ENCODE data around the gene DGKB. TPM values are rescaled to one million over a fixed set of nuclear protein-coding genes. Genes with fewer than 3 reads are reported as not detected.

Gene DGKB
- total RNA-seq, 1 donor from 2014 or later: 3.4 TPM

DNA sequence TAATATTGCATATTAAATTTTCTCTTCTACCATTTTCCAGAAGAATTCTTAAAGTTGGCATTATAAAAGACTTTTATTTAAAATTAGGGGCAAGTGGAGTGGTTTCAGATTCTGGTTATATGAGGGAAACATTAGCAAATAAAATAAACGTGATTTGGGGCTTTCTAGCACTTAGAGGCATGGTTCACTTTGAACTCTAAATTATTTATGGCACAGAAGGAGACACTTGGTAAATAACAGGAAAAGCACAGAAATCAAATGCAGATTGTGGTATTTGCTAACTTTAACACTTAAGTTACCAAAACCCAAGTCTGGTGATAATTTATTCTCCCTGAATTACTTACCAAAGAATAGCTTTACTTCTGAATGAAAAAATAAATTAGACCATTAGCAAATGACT is 778.6 kb downstream of the DGKB start:
- TF ChIP-seq, protein P1, sequence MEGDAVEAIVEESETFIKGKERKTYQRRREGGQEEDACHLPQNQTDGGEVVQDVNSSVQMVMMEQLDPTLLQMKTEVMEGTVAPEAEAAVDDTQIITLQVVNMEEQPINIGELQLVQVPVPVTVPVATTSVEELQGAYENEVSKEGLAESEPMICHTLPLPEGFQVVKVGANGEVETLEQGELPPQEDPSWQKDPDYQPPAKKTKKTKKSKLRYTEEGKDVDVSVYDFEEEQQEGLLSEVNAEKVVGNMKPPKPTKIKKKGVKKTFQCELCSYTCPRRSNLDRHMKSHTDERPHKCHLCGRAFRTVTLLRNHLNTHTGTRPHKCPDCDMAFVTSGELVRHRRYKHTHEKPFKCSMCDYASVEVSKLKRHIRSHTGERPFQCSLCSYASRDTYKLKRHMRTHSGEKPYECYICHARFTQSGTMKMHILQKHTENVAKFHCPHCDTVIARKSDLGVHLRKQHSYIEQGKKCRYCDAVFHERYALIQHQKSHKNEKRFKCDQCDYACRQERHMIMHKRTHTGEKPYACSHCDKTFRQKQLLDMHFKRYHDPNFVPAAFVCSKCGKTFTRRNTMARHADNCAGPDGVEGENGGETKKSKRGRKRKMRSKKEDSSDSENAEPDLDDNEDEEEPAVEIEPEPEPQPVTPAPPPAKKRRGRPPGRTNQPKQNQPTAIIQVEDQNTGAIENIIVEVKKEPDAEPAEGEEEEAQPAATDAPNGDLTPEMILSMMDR (conservative IDR thresholded peaks at IDR 0.05): no peak
- DNase-seq (ENCODE audit: extremely low spot score, unreplicated experiment): no peak

DNA sequence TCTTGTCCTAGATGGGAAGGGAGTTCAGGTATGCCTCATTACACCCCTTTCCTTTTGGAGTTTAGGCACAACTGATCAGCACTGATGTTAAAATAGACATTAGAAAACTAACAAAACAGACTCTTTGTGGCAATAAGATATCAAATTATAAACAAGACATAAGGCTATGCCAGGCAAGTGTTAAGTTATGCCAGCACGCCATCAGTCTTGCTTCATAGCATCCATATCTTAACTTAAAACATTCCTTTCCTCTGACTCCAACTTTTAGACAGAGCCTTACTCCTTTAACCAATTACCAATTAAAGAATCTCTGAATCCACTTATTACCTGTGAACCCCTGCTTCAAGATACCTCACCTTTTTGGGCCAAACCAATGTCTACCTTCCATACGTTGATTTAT is 786.9 kb downstream of the DGKB start:
- Mint-ChIP-seq H3K27ac (no peak overlapping the region), H3K4me1 (ENCODE audit: unreplicated experiment) (peaks cover 4% of the 10 kb centered on the region), H3K36me3 (no peaks in the 10 kb centered on the region), H3K4me3 (no peak overlapping the region), H3K27me3 (no peaks in the 10 kb centered on the region), H3K9me3 (no peaks in the 10 kb centered on the region)
- TF ChIP-seq, protein P1 (conservative IDR thresholded peaks at IDR 0.05): no peak
- no peak for DNase-seq (ENCODE audit: extremely low spot score, unreplicated experiment)

More for the DNA sequence above, 778.6 kb downstream of the DGKB start:
- Mint-ChIP-seq H3K27me3 (no peaks in the 10 kb centered on the region), H3K36me3 (no peaks in the 10 kb centered on the region), H3K9me3 (no peaks in the 10 kb centered on the region), H3K27ac (no peak overlapping the region), H3K4me3 (no peak overlapping the region), H3K4me1 (ENCODE audit: unreplicated experiment) (peaks cover 4% of the 10 kb centered on the region)

DNA sequence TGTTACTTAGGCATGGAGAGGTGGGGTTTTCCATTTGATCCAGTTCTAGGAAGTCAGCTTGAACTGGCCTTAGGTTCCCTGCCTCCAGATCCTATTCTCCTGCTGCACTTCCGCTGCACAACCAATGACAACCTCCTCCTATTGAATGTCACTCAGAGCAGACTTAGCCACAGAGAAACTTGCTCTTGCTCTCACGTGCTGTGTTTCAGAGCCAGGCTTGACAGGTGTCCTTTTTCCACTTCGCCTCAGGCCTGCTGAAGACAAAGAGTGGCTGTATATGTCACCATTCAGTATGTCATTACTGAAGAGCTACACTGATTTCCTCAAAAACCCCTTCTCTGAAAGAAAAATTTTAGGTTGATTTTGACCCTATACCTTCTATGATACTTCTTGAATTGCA is 797.7 kb downstream of the DGKB start:
- Mint-ChIP-seq H3K36me3 (no peaks in the 10 kb centered on the region), H3K4me1 (ENCODE audit: unreplicated experiment) (no peaks in the 10 kb centered on the region), H3K4me3 (no peak overlapping the region), H3K9me3 (no peaks in the 10 kb centered on the region), H3K27me3 (no peaks in the 10 kb centered on the region), H3K27ac (no peak overlapping the region)
- TF ChIP-seq, protein P1 (conservative IDR thresholded peaks at IDR 0.05): no peak
- DNase-seq (ENCODE audit: extremely low spot score, unreplicated experiment): no peak

DNA sequence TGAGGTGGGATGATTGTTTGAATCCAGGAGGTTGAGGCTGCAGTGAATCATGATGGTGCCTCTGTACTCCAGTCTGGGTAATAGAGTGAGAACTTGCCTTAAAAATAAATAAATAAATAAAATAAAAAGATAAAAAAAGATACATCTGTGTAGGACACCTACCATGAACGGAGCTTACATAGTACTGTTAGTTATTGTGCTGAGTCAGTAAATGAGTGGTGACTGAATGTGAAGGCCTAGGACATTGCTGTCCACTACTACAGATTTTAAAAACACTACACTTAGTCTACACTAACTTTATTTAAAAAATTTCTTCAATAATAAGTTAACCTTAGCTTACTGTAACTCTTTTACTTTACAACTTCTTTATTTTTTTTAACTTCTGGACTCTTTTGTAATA is 806.4 kb downstream of the DGKB start:
- H3K36me3 Mint-ChIP-seq: no peaks in the 10 kb centered on the region
- no peak overlapping the region for H3K27ac Mint-ChIP-seq
- no peaks in the 10 kb centered on the region for H3K9me3 Mint-ChIP-seq
- no peak for DNase-seq (ENCODE audit: extremely low spot score, unreplicated experiment)
- H3K27me3 Mint-ChIP-seq: peaks cover 2% of the 10 kb centered on the region
- TF ChIP-seq, protein P1 (conservative IDR thresholded peaks at IDR 0.05): no peak
- H3K4me3 Mint-ChIP-seq: no peak overlapping the region
- H3K4me1 Mint-ChIP-seq (ENCODE audit: unreplicated experiment): no peaks in the 10 kb centered on the region

DNA sequence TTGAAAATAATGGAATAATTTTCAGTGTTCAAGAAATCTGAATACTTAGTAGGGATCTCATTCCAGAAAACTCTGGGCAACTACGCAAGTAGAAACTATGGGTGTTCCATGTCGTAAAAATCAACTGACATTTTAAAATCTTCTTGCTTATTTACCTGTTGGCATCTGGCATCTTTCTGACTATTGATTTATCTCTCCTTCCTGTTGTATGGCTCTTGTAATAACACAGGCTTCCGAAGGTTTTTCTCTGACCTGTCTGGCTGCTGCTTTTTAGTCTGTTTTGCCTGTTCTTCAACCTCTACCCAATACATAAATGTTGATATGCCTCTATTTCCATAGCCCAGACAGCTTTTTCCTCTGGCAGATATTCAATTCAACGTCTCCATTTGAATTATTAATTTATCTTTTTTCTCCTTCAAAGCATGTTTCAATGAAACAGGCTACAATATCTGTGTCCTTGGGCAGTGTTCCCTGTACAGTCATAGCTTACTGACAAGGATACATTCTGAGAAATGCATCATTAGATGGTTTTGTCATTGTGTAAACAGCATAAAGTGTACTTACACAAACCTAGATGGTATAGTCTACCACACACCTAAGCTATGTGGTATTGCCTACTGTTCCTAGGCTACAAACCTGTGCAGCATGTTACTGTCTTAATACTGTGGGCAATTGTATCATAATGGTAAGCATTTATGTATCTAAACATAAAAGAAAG is 807.2 kb downstream of the DGKB start:
- Mint-ChIP-seq H3K27ac (no peak overlapping the region), H3K36me3 (no peaks in the 10 kb centered on the region), H3K4me3 (no peak overlapping the region), H3K4me1 (ENCODE audit: unreplicated experiment) (no peaks in the 10 kb centered on the region), H3K27me3 (peaks cover 2% of the 10 kb centered on the region), H3K9me3 (no peaks in the 10 kb centered on the region)
- TF ChIP-seq, protein P1 (conservative IDR thresholded peaks at IDR 0.05): no peak
- no peak for DNase-seq (ENCODE audit: extremely low spot score, unreplicated experiment)

Measured in type B pancreatic cell (in vitro differentiated cells).